ENCODE measurements around the gene PRDM5. TPM values are rescaled to one million over a fixed set of nuclear protein-coding genes. Genes with fewer than 3 reads are reported as not detected.

PRDM5 gene
- total RNA-seq, 1 experiment from 2014 or later, result 7.1 TPM

DNA sequence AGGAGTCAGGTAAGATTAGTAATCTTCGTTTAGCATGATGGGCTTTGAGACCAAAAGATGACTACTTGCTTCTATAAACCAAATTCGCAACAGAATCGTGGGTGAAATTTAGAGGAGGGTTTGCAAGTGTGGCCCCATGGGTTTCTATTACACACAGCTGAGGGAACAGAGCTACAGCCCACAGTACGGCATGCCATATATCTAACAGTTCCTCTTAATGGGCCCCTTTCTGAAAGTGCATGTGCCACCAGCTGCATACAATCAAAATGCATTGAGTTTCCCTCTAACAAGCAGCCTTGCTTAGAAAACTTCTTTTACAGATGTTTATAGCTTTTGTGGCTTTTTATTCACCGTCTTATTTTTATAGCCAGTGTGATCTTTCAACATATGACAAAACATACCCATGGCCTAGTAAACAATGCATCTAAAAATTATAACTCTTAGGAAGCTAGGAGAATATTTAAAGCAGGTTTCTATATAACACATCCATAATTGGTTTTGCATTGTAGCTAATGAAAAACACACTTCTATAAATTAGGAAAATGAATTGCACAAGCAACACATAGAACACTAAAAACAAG lies 202.1 kb downstream of the PRDM5 start:
- no peak overlapping the region for H3K27ac ChIP-seq (ENCODE audit: low read depth, low read length, poor library complexity, severe bottlenecking)
- H3K4me3 ChIP-seq (ENCODE audit: low read depth, low read length, poor library complexity, severe bottlenecking), result no peak overlapping the region
- H3K36me3 ChIP-seq (ENCODE audit: insufficient read depth, low read length, poor library complexity, severe bottlenecking), result no peaks in the 10 kb centered on the region
- H3K9me3 ChIP-seq (ENCODE audit: low read depth, low read length, poor library complexity, severe bottlenecking), result no peaks in the 10 kb centered on the region
- intact Hi-C loops (cut with micrococcal nuclease; ENCODE audit: unreplicated experiment), result no loop called here
- H3K4me1 ChIP-seq (ENCODE audit: insufficient read depth, low read length, poor library complexity, severe bottlenecking), result no peaks in the 10 kb centered on the region
- POLR2A ChIA-PET (ENCODE audit: low non-redundant PET), result no interaction called here
- CTCF ChIA-PET, result no interaction called here
- DNase-seq (ENCODE audit: low spot score), result no peak
- H3K27me3 ChIP-seq (replicated peaks; ENCODE audit: insufficient read depth, low read depth, low read length, poor library complexity), result no peaks in the 10 kb centered on the region
- no TSS peak for BruUV-seq (replicated peaks)
- TF ChIP-seq, protein P1, sequence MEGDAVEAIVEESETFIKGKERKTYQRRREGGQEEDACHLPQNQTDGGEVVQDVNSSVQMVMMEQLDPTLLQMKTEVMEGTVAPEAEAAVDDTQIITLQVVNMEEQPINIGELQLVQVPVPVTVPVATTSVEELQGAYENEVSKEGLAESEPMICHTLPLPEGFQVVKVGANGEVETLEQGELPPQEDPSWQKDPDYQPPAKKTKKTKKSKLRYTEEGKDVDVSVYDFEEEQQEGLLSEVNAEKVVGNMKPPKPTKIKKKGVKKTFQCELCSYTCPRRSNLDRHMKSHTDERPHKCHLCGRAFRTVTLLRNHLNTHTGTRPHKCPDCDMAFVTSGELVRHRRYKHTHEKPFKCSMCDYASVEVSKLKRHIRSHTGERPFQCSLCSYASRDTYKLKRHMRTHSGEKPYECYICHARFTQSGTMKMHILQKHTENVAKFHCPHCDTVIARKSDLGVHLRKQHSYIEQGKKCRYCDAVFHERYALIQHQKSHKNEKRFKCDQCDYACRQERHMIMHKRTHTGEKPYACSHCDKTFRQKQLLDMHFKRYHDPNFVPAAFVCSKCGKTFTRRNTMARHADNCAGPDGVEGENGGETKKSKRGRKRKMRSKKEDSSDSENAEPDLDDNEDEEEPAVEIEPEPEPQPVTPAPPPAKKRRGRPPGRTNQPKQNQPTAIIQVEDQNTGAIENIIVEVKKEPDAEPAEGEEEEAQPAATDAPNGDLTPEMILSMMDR (conservative IDR thresholded peaks at IDR 0.05; ENCODE audit: low read depth, low read length), result no peak
- no peak for TF ChIP-seq EZH2 (IDR thresholded peaks at IDR 0.05; ENCODE audit: borderline replicate concordance, low read depth, low read length, poor library complexity, severe bottlenecking)

DNA sequence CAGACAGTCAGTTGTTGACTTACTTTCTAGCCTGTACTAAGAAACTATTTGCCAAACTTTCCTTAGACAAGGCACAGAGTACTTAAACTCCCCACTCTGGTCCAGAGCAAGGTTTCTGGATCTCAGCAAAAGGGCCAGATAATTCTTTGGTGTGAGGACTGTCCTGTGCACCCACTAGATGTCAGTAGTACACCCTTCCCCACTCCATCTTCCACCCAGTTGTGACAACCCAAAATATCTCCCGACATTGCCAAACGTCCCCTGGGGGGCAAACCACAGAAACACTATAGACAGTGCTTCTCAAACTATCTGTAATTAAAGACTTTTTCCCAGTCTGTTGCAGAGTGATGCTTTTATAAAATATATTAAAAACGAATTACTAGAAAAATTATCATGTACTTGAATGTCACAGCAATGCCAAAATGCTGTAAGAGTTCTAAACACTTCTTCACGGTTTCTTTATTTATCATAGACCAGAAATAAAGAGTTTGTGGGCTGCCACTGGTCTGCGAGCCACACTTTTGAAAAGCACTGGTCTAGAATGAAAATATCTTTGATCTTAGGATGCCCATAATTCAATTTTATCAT lies 203.5 kb downstream of the PRDM5 start:
- Histone ChIP-seq H3K9me3 (ENCODE audit: low read depth, low read length, poor library complexity, severe bottlenecking) (no peaks in the 10 kb centered on the region), H3K4me3 (ENCODE audit: low read depth, low read length, poor library complexity, severe bottlenecking) (no peak overlapping the region)
- CTCF ChIA-PET, result no interaction called here

DNA sequence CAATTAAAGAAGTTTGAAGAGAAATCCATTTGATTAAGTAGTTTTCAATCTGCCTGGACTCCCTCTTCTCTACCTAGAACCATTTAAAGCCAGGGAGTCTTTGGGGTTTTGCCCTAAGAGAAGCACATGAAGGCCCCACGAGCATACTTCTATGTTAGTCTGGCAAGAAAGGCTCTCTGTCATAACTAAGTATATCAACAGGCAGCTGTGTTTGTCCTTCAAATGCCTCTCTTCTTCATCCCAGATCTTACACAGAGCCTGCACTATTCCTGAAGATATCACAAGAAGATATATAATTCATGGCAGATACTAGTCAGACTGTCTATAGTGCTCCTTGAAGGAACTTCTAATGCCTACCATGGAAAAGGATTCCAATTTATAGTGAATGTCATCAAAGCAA lies 206.2 kb downstream of the PRDM5 start:
- no peak for TF ChIP-seq EZH2 (IDR thresholded peaks at IDR 0.05; ENCODE audit: borderline replicate concordance, low read depth, low read length, poor library complexity, severe bottlenecking)
- TF ChIP-seq, protein P1 (conservative IDR thresholded peaks at IDR 0.05; ENCODE audit: low read depth, low read length), result no peak
- no TSS peak for BruUV-seq (replicated peaks)
- no peak for DNase-seq (ENCODE audit: low spot score)
- ChIA-PET POLR2A (ENCODE audit: low non-redundant PET) (no interaction called here), CTCF (no interaction called here)
- Histone ChIP-seq H3K27ac (ENCODE audit: low read depth, low read length, poor library complexity, severe bottlenecking) (no peak overlapping the region), H3K36me3 (ENCODE audit: insufficient read depth, low read length, poor library complexity, severe bottlenecking) (no peaks in the 10 kb centered on the region), H3K4me1 (ENCODE audit: insufficient read depth, low read length, poor library complexity, severe bottlenecking) (no peaks in the 10 kb centered on the region), H3K9me3 (ENCODE audit: low read depth, low read length, poor library complexity, severe bottlenecking) (no peaks in the 10 kb centered on the region), H3K4me3 (ENCODE audit: low read depth, low read length, poor library complexity, severe bottlenecking) (no peak overlapping the region), H3K27me3 (replicated peaks; ENCODE audit: insufficient read depth, low read depth, low read length, poor library complexity) (no peaks in the 10 kb centered on the region)
- intact Hi-C loops (cut with micrococcal nuclease; ENCODE audit: unreplicated experiment), result loop anchor here (10.0 kb wide), 1 partner anchor 562 kb away; no protein-coding TSS in a partner anchor

More for the DNA sequence above, 203.5 kb downstream of the PRDM5 start:
- POLR2A ChIA-PET (ENCODE audit: low non-redundant PET), result no interaction called here
- Histone ChIP-seq H3K4me1 (ENCODE audit: insufficient read depth, low read length, poor library complexity, severe bottlenecking) (no peaks in the 10 kb centered on the region), H3K27ac (ENCODE audit: low read depth, low read length, poor library complexity, severe bottlenecking) (no peak overlapping the region), H3K36me3 (ENCODE audit: insufficient read depth, low read length, poor library complexity, severe bottlenecking) (no peaks in the 10 kb centered on the region), H3K27me3 (replicated peaks; ENCODE audit: insufficient read depth, low read depth, low read length, poor library complexity) (no peaks in the 10 kb centered on the region)
- peak; percentile 62 for DNase-seq (ENCODE audit: low spot score)
- TF ChIP-seq EZH2 (IDR thresholded peaks at IDR 0.05; ENCODE audit: borderline replicate concordance, low read depth, low read length, poor library complexity, severe bottlenecking), result no peak
- TF ChIP-seq, protein P1 (conservative IDR thresholded peaks at IDR 0.05; ENCODE audit: low read depth, low read length), result peak; percentile 76
- BruUV-seq (replicated peaks), result no TSS peak
- intact Hi-C loops (cut with micrococcal nuclease; ENCODE audit: unreplicated experiment), result loop anchor here (2.0 to 10.0 kb wide), 2 partner anchors 378 to 564 kb away; no protein-coding TSS in a partner anchor

Measured in A673 (cell line).